GM19463 (cell line): ENCODE data around the gene ARHGAP18.
A peak's percentile ranks its signal among the peaks of the same experiment; 100 is the strongest.

Experiments used
- ATAC-seq: cut with Tn5 transposase; IDR thresholded peaks from one replicate; pipeline ENCODE4 v1.9.1; 2021; ENCODE audit warnings: mild to moderate bottlenecking, moderate library complexity; ENCODE audit not compliant: unreplicated experiment

The ARHGAP18 gene

GRCh38 chr6:129645830-129646579, 64.0 kb downstream of the ARHGAP18 start:
- no peak for ATAC-seq

DNA sequence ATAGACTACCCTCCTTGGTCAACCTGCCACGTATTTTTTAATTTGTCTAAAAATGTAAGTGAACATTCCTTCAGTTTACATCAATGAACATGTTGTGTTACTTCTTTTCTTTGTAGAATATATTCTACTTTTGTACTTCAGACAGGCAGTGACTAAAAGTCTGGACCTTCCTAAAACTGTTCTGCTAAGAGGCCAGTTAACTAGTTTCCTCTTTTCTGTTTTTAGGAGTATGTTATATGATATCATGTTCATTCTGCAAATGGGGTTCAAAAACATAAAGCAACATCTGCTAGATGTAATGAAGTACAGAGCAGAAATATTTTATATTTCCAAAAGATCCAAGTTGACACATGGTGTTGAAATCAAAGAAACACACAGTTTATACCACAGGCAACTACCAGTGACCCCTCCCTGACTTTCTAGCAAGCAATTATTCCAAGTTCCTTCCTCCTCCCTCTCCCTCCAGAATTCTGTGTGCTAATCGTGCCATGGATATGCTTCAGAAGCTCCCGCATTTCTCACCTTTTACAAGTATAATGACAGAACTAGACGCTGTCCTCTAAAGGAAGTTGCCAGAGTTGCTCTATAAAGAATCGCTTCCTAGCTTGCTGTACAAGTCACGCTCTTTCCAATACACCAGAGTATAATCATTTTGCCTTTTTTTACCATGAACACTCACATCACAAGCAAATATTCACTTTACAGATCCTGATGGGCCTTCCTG, 64.7 kb downstream of the ARHGAP18 start:
- no peak for ATAC-seq

DNA sequence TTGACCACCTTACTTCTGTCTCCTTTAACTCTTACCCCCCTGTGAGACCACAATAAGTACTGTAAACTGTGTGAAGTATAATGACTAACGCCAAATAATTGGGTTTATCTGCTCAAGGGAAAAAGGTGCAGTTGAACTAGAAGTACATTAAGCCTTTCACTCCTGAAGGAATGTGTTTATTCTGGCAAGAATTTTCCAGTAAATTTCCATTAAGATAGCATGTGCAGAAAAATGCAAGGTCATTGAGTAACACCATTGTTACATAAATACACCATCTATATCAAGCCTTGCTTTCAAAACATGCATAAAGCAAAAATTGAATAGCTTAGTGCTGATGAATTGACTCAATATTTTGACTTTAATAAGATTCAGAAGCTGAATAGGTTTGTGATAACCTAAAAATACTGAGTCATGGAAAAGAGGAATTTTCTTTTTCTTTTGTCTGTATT, 65.4 kb downstream of the ARHGAP18 start:
- no peak for ATAC-seq

- no peak for ATAC-seq
Observed at GRCh38 chr6:129643968-129644367, 66.0 kb downstream of the ARHGAP18 start.

DNA sequence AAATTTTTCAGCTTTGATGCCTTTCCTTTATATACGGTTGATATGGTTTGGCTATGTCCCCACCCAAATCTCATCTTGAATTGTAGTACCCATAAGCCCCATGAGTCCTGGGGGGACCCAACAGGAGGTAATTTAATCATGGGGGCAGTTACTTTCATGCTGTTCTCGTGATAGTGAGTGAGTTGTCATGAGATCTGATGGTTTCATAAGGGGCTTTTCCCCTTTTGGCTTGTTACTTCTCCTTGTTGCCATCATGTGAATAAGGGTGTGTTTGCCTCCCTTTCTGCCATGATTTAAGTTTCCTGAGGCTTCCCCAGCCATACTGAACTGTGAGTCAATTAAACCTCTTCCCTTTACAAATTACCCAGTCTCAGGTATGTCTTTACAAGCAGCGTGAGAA, 66.8 kb downstream of the ARHGAP18 start:
- ATAC-seq = no peak

DNA sequence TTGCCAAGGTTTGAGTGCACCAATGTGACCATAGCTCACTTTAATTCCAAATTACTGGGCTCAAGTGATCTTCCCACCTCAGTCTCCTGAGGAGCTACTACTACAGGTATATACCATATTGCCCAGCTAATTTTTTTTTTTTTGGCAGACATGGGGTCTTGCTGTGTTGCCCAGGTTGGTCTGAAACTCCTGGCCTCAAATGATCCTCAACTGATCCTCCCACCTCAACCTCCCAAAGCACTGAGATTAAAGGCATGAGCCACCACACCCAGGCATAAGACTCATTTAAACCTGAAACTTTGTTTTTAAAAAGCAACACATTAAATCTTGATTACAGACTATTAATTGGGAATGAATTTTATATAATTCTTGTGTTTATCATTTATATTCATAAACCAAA, 67.7 kb downstream of the ARHGAP18 start:
- no peak for ATAC-seq

- ATAC-seq = no peak
Observed at GRCh38 chr6:129641344-129641743, 68.6 kb downstream of the ARHGAP18 start.

DNA sequence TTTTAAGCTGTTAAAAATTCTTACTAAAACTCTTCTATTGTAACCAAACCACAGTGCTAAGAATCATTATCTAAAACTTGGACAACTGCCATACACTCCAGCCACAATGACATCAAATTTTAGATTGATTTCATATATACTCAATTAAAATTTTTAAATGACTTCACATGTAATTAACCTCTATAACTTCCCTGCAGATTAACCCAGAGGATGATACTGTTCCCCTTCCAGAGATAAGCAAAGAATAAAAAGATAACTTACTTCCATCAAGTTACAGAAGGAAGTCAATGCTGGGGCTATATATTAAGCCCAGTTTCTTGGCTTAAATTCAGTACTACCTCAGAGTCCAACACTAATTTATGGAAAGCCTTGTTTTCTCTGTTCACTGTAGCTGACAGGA, 71.3 kb downstream of the ARHGAP18 start:
- ATAC-seq = no peak

DNA sequence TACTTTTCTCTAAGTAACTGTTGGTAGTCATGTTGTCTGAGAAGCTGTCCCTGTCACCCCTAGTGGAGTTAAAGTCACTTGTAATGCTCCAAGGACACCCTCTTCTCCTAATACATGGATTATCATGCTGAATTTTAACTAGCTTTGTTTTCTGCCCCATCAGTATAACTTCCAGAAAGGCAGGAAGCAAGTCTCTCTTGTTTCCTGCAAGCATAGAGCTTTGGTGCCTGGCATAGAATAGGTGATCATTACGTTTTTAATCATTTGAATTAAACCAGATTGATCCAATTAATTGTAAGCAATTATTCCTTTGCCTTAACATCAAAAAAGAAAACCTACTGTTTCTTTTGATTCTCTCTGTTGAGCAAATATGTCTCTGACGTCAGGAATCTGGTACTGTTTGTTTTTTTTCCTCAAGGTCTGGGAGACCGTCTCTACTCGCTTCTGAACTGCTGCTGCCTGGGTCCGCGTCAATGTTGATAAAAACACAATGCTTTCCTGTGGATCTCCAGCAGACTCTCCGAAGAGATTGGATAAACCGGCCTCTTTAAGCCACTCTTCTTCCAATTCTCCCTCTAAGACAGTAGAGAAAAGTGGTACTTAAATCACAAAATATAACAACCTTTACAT, 71.8 kb downstream of the ARHGAP18 start:
- ATAC-seq = no peak

GRCh38 chr6:129637340-129638054, 72.5 kb downstream of the ARHGAP18 start:
- no peak for ATAC-seq

- no peak for ATAC-seq
Observed at GRCh38 chr6:129635396-129636130, 74.4 kb downstream of the ARHGAP18 start.

DNA sequence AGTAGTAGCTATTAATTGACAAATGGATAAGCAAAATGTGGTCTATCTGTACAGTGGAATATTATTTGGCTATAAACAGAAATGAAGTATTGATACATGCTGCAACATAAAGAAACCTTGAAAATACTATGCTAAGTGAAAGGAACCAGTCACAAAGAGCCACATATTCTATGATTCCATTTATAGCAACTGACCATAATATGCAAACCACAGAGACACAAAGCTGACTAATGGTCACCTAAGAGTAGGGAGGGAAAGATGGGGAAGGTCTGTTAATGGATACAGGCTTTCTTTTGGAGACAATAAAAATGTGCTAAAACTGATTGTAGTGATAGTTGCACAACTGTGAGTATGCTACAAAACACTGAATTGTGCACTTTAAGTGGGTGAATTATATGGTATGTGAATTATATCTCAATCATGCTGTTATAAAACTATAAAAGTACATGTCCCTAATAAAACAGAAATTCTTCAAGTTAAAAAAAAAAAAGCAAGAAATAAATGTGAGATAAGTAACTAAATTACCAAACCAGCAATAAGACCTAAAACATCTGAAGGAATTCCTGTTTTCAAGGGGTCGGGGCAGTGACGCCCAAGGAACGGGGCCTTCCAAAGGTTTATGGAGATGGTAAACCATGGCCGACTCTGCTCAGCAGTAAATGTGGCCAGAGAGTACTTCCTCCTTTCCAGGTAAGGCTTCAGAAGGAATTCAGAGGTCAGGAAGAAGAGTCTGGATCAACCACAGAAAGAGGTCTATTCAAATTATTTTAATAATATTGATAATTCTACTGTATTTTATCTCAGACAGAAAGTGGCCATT, 75.4 kb downstream of the ARHGAP18 start:
- ATAC-seq = peak; percentile 43

DNA sequence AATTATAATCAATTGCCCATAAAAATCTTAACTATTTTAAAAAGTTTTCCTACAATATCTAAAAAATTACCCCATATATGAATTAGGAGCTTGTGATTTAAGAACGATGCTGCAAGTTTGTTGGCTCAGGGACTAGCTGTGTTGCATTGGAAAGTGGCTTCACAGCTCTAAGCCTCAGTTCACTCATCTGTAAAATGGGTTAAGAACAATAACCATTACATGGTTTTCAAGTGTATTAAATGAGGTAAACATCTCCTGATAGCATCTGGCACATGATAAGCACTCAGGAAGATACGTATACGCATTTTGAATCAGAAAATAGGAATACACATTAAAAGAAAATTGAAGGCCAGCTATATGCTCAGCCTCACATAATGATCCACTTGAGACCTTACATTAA, 76.4 kb downstream of the ARHGAP18 start:
- ATAC-seq = no peak

DNA sequence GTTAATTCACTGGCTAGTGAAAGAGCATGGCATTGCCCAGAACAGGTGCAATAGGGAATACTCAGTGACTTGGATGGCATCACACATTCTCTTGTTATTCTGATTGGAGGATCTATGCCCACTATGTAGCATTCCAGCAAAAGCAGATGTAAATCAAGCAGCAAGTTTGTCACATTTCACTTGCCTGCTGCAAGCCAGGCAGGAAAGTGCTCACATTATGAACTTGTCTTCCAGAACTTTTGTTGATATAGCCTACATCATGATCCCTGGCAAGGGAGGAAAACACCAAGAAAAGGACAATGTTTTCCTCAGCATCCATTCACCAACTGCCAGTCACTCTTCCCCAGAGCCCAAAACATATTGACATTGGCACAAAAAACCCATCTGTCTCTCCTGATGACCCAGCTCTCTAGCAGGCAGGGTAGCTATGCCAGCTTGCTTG, 77.8 kb downstream of the ARHGAP18 start:
- ATAC-seq = no peak

DNA sequence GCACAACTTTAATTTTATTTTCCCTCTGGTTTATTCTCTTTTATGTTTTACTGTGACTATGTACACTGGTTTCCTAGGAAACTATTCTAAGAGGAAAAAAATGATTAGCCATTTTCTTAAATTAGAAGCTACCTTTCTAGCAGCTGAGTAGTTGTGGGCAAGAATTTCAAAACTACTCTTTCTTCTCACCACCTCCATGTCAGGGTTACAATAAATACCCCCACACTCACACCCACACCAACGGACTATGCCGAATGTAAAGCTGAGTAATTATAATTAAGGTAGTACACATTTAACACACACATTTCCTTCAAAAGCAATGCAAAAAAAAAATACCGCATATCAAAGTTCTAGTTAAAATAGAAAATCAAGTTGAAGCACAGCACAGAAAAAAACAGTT, 78.9 kb downstream of the ARHGAP18 start:
- no peak for ATAC-seq

DNA sequence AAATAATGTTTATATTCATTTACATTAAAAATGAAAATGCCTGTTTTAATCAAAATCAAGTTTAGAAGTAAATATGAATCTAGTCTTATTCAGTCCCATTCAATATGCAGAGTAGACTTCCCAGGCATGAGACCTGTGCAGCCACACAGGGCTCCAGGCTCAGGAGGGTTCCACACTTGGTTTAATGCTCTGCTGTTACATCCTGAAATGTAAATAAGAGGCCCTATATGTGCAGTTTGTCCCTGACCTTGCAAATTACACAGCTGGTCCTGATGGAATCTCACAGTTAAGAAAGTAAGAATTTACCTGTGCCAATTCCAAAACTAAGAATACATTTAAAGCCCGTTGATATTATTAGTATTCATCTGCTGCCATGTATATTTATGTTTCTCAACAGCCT, 79.4 kb downstream of the ARHGAP18 start:
- no peak for ATAC-seq

- no peak for ATAC-seq
Observed at GRCh38 chr6:129628101-129628815, 81.7 kb downstream of the ARHGAP18 start.

DNA sequence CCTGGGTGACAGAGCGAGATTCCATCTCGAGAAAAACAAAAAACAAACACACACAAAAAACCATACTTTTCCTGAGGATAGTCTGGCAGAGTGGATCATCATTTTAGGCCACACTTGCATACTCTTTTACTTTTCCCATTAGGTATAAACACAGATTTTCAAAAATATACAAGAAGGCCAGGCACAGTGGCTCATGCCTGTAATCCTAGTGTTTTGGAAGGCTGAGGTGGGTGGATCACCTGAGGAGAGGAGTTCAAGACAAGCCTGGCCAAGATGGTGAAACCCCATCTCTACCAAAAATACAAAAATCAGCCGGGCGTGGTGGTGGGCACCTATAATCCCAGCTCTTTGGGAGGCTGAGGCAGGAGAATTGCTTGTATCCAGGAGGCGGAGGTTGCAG, 85.5 kb downstream of the ARHGAP18 start:
- no peak for ATAC-seq
